ENCODE measurements around the gene PDE4D.

The PDE4D gene

DNA sequence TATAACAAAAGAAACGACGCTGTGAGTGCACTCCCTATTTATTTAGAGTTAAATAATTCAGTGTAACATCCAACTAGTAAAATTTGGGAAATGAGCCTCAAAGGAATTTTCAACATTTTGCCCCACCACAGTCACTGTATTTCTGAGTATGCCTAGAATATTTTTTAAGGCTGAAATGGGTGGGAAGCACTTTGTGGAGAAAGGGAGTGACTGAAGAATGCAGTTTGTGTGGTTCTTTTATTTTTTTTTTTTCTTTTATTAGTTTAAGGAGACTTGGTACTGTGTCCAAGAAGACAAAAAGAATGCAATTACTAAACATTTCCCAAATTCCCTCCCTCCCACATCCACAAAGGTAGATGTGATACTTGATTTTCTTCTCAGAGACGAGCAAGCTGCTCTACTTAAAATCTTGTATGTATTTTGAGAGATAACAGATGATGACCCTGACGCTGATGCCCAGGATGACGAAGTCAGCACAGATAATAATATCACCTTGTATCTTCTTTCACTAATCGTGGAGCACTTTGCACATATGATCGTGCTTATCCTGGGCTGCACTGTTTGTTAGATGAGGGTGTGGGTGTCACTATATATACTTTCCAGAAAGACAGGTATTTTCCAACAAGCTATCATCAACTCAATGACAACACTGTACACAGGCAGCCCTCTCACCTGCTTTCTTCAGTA lies 724.3 kb downstream of the PDE4D start:
- H2AFZ ChIP-seq (ENCODE audit: low read length) = no peak overlapping the region
- H3K27ac ChIP-seq (ENCODE audit: low read length) = no peak overlapping the region
- TF ChIP-seq, protein P1, sequence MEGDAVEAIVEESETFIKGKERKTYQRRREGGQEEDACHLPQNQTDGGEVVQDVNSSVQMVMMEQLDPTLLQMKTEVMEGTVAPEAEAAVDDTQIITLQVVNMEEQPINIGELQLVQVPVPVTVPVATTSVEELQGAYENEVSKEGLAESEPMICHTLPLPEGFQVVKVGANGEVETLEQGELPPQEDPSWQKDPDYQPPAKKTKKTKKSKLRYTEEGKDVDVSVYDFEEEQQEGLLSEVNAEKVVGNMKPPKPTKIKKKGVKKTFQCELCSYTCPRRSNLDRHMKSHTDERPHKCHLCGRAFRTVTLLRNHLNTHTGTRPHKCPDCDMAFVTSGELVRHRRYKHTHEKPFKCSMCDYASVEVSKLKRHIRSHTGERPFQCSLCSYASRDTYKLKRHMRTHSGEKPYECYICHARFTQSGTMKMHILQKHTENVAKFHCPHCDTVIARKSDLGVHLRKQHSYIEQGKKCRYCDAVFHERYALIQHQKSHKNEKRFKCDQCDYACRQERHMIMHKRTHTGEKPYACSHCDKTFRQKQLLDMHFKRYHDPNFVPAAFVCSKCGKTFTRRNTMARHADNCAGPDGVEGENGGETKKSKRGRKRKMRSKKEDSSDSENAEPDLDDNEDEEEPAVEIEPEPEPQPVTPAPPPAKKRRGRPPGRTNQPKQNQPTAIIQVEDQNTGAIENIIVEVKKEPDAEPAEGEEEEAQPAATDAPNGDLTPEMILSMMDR (IDR thresholded peaks at IDR 0.05; ENCODE audit: low read length) = no peak
- TF ChIP-seq EZH2 (optimal IDR thresholded peaks at IDR 0.05; ENCODE audit: low read depth, low read length) (no peak), EZH2phosphoT487 (IDR thresholded peaks at IDR 0.05; ENCODE audit: low read length) (no peak)
- no peak overlapping the region for H3K9ac ChIP-seq (ENCODE audit: low read length)
- no peaks in the 10 kb centered on the region for H3K4me1 ChIP-seq (ENCODE audit: low read length)
- H4K20me1 ChIP-seq (ENCODE audit: insufficient read depth, low read length) = no peaks in the 10 kb centered on the region
- no peaks in the 10 kb centered on the region for H3F3A ChIP-seq (ENCODE audit: insufficient read depth, low read length)
- H3K36me3 ChIP-seq (replicated peaks; ENCODE audit: insufficient read depth, low read length) = no peaks in the 10 kb centered on the region
- no peaks in the 10 kb centered on the region for H3K27me3 ChIP-seq (replicated peaks; ENCODE audit: insufficient read depth, low read length)
- DNase-seq = no peak
- no peaks in the 10 kb centered on the region for H3K9me3 ChIP-seq (replicated peaks; ENCODE audit: insufficient read depth, low read length)
- H3K79me2 ChIP-seq (ENCODE audit: low read length) = no peaks in the 10 kb centered on the region
- no peak overlapping the region for H3K4me2 ChIP-seq (ENCODE audit: low read depth, low read length)
- no peaks in the 10 kb centered on the region for H3K9me2 ChIP-seq (replicated peaks; ENCODE audit: insufficient read depth, low read length)
- H3K4me3 ChIP-seq (ENCODE audit: low read length) = no peak overlapping the region

GRCh38 chr5:59168067-59168466 lies 725.5 kb downstream of the PDE4D start:
- DNase-seq = no peak
- Histone ChIP-seq H3K36me3 (replicated peaks; ENCODE audit: insufficient read depth, low read length) (no peaks in the 10 kb centered on the region), H3F3A (ENCODE audit: insufficient read depth, low read length) (no peaks in the 10 kb centered on the region), H2AFZ (ENCODE audit: low read length) (no peak overlapping the region), H3K27me3 (replicated peaks; ENCODE audit: insufficient read depth, low read length) (no peaks in the 10 kb centered on the region), H3K9me3 (replicated peaks; ENCODE audit: insufficient read depth, low read length) (no peaks in the 10 kb centered on the region), H3K27ac (ENCODE audit: low read length) (no peak overlapping the region), H3K4me3 (ENCODE audit: low read length) (no peak overlapping the region), H3K4me2 (ENCODE audit: low read depth, low read length) (no peak overlapping the region), H3K79me2 (ENCODE audit: low read length) (no peaks in the 10 kb centered on the region), H3K9me2 (replicated peaks; ENCODE audit: insufficient read depth, low read length) (no peaks in the 10 kb centered on the region), H4K20me1 (ENCODE audit: insufficient read depth, low read length) (no peaks in the 10 kb centered on the region), H3K9ac (ENCODE audit: low read length) (no peak overlapping the region), H3K4me1 (ENCODE audit: low read length) (no peaks in the 10 kb centered on the region)
- no peak for TF ChIP-seq EZH2phosphoT487 (IDR thresholded peaks at IDR 0.05; ENCODE audit: low read length)
- TF ChIP-seq, protein P1 (IDR thresholded peaks at IDR 0.05; ENCODE audit: low read length) = no peak
- TF ChIP-seq EZH2 (optimal IDR thresholded peaks at IDR 0.05; ENCODE audit: low read depth, low read length) = no peak

DNA sequence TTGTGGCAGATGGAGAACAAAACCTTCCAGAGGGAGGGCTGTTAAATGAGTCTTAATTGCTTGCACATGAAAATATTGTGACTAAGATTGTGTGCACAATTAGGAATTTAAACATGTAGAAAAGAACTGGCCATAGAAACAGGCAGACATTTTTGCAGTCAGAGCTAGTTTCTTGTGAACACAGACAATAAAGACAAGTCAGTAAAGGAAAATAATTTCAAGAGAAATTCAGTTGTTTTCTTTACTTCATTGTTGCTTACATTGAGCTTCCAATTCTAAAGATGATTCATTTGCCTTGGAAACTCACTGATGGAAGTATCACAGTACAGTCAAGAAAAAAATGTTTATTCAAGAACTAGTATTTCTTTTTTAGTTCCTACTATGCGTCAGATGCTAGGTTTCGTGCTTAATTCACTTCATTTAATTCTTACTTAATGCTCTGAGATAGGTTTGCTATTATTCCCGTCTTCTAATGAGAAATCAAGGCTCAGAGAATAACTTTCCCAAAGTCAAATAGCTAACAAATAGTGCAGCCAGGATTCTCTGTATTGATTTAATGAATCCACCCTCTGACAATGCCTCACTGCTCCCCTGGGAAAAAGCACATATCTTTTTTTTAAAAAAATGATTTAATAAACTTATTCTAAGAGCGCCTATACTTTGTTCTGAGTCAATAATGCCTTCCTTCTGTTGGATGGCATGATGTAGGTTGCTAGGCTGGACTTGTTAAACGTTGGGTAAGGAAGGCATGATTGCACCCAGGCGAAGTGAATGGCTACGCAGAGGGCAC lies 729.3 kb downstream of the PDE4D start:
- H3K9me2 ChIP-seq (replicated peaks; ENCODE audit: insufficient read depth, low read length) = no peaks in the 10 kb centered on the region

More for the DNA sequence above, 729.3 kb downstream of the PDE4D start:
- no peak overlapping the region for H3K9ac ChIP-seq (ENCODE audit: low read length)
- no peak overlapping the region for H3K4me3 ChIP-seq (ENCODE audit: low read length)
- no peaks in the 10 kb centered on the region for H3K9me3 ChIP-seq (replicated peaks; ENCODE audit: insufficient read depth, low read length)
- DNase-seq = no peak
- H3K79me2 ChIP-seq (ENCODE audit: low read length) = no peaks in the 10 kb centered on the region
- H3K27ac ChIP-seq (ENCODE audit: low read length) = no peak overlapping the region
- no peaks in the 10 kb centered on the region for H4K20me1 ChIP-seq (ENCODE audit: insufficient read depth, low read length)
- 0 out of 2 replicates have a peak, but pooled peaks cover 13% of the 10 kb centered on the region for H3F3A ChIP-seq (ENCODE audit: insufficient read depth, low read length)
- H3K4me1 ChIP-seq (ENCODE audit: low read length) = peaks cover 15% of the 10 kb centered on the region
- no peaks in the 10 kb centered on the region for H3K27me3 ChIP-seq (replicated peaks; ENCODE audit: insufficient read depth, low read length)
- H3K36me3 ChIP-seq (replicated peaks; ENCODE audit: insufficient read depth, low read length) = no peaks in the 10 kb centered on the region
- no peak overlapping the region for H2AFZ ChIP-seq (ENCODE audit: low read length)
- TF ChIP-seq EZH2 (optimal IDR thresholded peaks at IDR 0.05; ENCODE audit: low read depth, low read length) = no peak
- no peak overlapping the region for H3K4me2 ChIP-seq (ENCODE audit: low read depth, low read length)

Measured in MM.1S (cell line).